Stomach (tissue), 4 donors: Measurements from ENCODE around the gene XRCC5.

Experiments
- EP300 ChIP-seq: sonication (generic); formaldehyde crosslinking; IDR thresholded peaks from one replicate; pipeline ENCODE4 v1.6.1; 2017; ENCODE audit warnings: antibody characterized with exemption
- TF ChIP-seq, protein P1 (sequence below), 7 experiments: fragments of 450-650 bp in 4 of 7; fragments of 200-600 bp in 3 of 7; sonication (generic) in 3 of 7; IDR thresholded peaks; one replicate each; pipeline ENCODE4 v1.5.1; 2016 to 2019; ENCODE audit warnings: antibody characterized with exemption in 7 of 7, control low read depth in 2 of 7, mild to moderate bottlenecking in 1 of 7

GRCh38 chr2:216074794-216075193, 34.4 kb upstream of the XRCC5 start:
- TF ChIP-seq, protein P1, sequence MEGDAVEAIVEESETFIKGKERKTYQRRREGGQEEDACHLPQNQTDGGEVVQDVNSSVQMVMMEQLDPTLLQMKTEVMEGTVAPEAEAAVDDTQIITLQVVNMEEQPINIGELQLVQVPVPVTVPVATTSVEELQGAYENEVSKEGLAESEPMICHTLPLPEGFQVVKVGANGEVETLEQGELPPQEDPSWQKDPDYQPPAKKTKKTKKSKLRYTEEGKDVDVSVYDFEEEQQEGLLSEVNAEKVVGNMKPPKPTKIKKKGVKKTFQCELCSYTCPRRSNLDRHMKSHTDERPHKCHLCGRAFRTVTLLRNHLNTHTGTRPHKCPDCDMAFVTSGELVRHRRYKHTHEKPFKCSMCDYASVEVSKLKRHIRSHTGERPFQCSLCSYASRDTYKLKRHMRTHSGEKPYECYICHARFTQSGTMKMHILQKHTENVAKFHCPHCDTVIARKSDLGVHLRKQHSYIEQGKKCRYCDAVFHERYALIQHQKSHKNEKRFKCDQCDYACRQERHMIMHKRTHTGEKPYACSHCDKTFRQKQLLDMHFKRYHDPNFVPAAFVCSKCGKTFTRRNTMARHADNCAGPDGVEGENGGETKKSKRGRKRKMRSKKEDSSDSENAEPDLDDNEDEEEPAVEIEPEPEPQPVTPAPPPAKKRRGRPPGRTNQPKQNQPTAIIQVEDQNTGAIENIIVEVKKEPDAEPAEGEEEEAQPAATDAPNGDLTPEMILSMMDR (IDR thresholded peaks at IDR 0.05): no peak
- no peak for TF ChIP-seq EP300
